ENCODE results near the gene CALML3. TPM values are rescaled to one million over a fixed set of nuclear protein-coding genes. Genes with fewer than 3 reads are reported as not detected.

Gene CALML3
- total and polyA plus RNA-seq, 2 experiments from 2014 or later: not detected

DNA sequence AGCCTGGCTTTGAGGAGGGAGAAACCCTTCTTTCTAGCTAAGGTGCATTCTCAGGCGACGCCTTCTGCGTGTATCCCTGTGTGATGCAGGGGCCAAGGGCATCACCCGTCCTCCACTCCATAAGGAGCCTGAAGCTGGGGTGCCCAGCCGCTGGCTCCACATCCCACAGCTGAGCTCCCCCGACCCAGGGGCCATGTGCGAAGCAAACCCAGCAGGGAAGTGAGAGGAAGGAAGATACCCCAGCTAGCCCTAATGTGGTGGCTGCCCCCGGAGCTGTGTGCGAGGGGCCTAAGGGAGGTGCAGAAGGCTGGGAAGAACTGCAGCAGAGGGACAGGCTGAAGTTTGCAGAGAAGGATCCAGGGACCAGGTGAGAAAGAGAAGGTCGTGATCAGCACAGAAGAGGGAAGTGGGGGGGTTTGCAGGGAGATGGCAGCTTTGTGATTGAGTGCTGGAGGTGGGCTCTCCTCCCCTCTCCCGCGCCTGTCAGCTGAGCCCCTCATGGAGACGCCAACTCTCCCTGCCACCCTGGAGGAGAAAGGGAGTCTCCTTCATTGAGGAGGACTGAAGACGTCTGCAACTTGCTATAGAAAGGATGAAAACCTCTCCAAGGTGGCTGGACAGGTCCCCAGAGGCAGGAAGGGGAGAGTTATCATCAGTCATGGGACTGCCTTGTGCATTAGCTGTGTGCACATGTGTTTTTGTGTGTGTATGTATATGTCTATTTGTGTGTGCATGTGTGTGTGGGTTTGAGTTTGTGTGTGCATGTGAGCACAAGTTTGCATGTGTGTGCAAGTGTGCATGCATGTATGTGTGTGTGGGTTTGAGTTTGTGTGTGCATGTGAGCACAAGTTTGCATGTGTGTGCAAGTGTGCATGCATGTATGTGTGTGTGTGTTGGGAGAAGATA lies 21.9 kb upstream of the CALML3 start:
- Histone ChIP-seq H3K36me3 (no peaks in the 10 kb centered on the region), H3K4me1 (ENCODE audit: low read depth) (no peaks in the 10 kb centered on the region), H3K27ac (no peak overlapping the region), H3K27me3 (no peaks in the 10 kb centered on the region), H3K9me3 (ENCODE audit: low read depth) (no peaks in the 10 kb centered on the region), H3K4me3 (no peak overlapping the region)
- DNase-seq (ENCODE audit: low read depth in 1 of 2, low spot score in 1 of 2): no peak
- TF ChIP-seq, protein P1, sequence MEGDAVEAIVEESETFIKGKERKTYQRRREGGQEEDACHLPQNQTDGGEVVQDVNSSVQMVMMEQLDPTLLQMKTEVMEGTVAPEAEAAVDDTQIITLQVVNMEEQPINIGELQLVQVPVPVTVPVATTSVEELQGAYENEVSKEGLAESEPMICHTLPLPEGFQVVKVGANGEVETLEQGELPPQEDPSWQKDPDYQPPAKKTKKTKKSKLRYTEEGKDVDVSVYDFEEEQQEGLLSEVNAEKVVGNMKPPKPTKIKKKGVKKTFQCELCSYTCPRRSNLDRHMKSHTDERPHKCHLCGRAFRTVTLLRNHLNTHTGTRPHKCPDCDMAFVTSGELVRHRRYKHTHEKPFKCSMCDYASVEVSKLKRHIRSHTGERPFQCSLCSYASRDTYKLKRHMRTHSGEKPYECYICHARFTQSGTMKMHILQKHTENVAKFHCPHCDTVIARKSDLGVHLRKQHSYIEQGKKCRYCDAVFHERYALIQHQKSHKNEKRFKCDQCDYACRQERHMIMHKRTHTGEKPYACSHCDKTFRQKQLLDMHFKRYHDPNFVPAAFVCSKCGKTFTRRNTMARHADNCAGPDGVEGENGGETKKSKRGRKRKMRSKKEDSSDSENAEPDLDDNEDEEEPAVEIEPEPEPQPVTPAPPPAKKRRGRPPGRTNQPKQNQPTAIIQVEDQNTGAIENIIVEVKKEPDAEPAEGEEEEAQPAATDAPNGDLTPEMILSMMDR (IDR thresholded peaks at IDR 0.05; ENCODE audit: low read depth, low read length): no peak

DNA sequence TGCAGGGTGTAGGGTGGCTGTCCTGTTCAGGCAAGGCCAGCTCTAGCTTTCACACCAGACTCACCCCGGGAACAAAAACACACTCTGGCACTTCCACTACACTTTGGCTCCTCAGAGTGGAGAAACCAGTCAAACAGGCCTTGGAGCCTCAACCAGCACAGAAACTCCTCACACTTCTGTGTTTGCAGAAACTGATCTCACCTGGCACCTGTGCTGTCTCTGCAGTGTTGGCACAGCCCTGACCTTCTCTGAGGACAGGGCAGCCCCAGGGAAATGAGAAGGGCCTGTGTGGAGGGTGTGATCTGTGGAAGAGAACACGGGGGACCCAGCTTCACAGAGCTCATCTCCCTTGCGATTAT lies 21.3 kb upstream of the CALML3 start:
- H3K9me3 ChIP-seq (ENCODE audit: low read depth): no peaks in the 10 kb centered on the region
- no peak overlapping the region for H3K27ac ChIP-seq
- no peaks in the 10 kb centered on the region for H3K4me1 ChIP-seq (ENCODE audit: low read depth)
- no peak overlapping the region for H3K4me3 ChIP-seq
- DNase-seq (ENCODE audit: low read depth in 1 of 2, low spot score in 1 of 2): no peak
- TF ChIP-seq, protein P1 (IDR thresholded peaks at IDR 0.05; ENCODE audit: low read depth, low read length): no peak
- no peaks in the 10 kb centered on the region for H3K27me3 ChIP-seq
- H3K36me3 ChIP-seq: no peaks in the 10 kb centered on the region

DNA sequence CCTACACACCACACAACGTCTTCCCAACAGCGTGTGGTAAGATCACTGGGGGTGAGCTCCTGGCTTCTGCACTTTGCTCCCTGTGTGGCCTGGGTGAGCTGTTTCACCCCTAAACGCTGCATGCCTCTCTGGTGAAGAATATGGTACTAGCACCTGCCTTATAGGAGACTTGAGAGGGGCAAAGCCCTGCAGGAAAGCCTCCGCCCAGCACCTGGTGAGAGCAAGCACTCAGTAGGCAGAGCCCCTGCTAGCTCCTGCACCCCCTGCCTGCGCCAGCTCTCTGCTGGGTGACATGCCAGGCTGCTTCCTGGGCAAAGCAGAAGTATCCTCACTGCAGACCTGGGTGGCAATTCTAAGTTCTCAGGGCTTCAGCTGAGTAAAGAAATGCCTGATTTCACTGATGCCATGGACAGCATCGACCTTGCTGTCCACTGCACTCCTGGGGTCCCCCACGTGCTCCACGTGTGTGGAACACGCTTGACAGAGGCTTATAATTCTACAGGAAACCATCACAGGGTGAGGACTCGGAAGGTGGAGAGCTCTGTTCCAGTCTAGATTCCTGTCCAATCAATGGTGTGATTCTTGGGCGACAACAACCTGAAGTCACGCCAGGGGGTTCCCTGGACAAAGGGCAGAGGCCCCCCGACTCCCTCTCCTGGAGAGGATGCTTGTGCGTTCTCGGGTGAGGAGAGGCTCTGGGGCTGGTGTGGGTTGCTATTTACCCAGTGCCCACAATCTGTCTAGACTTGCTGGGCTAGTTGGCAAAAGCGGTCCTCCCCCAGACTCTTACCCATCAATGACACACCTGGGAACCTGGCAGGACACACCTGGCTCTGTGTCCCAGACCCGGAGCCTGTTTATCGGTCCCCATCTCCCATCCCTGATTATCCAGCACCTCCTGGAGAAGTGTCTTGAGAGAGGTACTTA lies 20.4 kb upstream of the CALML3 start:
- Histone ChIP-seq H3K9me3 (ENCODE audit: low read depth) (no peaks in the 10 kb centered on the region), H3K4me1 (ENCODE audit: low read depth) (no peaks in the 10 kb centered on the region), H3K36me3 (no peaks in the 10 kb centered on the region), H3K4me3 (no peak overlapping the region), H3K27ac (no peak overlapping the region), H3K27me3 (no peaks in the 10 kb centered on the region)
- DNase-seq (ENCODE audit: low read depth in 1 of 2, low spot score in 1 of 2): no peak
- TF ChIP-seq, protein P1 (IDR thresholded peaks at IDR 0.05; ENCODE audit: low read depth, low read length): no peak

DNA sequence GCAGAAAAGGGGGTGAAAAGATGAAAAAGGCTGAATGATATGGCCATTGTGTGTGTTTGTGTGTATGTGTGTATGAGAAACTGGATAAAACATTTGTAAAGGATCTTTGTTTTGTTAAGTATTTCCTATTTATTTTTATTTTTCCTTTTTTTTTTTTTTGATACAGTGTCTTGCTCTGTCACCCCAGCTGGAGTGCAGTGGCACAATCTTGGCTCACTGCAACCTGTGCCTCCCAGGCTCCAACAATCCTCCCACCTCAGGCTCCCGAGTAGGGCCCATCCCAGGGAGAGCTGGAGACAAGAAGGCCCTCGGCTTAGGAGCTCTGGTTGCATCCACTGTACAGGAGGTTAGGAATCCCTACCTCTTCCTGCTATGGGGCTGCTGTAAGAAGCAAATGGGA lies 18.5 kb upstream of the CALML3 start:
- Histone ChIP-seq H3K27me3 (no peaks in the 10 kb centered on the region), H3K4me1 (ENCODE audit: low read depth) (no peaks in the 10 kb centered on the region), H3K27ac (no peak overlapping the region), H3K4me3 (no peak overlapping the region), H3K36me3 (no peaks in the 10 kb centered on the region), H3K9me3 (ENCODE audit: low read depth) (no peaks in the 10 kb centered on the region)
- DNase-seq (ENCODE audit: low read depth in 1 of 2, low spot score in 1 of 2): no peak
- TF ChIP-seq, protein P1 (IDR thresholded peaks at IDR 0.05; ENCODE audit: low read depth, low read length): no peak

DNA sequence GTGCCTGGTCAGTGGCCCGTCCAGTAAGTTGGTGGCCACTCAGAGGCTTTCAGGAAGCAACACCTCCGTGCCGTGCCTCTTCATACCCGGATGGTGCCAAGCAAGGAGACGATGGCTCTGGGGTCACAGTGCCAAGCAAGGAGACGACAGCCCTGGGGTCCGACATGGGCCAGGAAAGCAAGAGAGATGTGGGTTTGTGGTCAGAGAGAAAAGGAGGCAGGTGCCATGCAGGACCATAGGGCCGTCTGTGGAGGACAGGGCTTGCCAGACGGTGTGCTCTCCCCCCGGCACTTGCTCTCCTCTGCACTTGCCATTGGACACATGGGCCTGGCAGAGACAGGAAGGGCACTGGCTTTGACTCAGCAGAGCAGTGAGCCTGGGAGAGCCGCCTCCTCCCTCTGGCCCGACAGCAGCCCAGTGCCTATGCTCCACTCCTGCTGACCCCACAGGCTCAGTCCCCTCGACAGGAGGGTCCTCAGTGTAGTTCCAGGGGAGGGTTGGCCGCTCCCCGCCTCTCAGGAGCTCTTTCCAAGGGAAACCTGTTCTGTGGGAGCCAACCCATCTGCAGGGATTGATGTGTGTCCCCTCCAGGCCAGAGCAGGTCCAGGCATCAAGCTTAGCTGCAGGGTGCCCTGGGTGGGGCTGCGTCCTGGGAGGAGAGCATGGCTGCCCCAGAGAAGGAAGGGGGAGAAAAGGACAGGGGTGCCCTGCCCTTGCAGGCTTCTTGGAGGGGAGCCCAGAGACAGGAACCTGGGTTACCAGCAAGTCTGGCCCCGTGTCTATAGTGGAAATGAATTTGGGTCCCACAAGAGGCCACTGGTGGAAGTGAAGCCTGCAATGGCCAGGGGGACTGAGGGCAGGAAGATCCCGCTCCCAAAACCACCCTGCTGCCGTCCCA lies 17.8 kb upstream of the CALML3 start:
- Histone ChIP-seq H3K4me1 (ENCODE audit: low read depth) (no peaks in the 10 kb centered on the region), H3K36me3 (no peaks in the 10 kb centered on the region), H3K4me3 (no peak overlapping the region), H3K27ac (no peak overlapping the region), H3K9me3 (ENCODE audit: low read depth) (no peaks in the 10 kb centered on the region), H3K27me3 (no peaks in the 10 kb centered on the region)
- TF ChIP-seq, protein P1 (IDR thresholded peaks at IDR 0.05; ENCODE audit: low read depth, low read length): no peak
- DNase-seq (ENCODE audit: low read depth in 1 of 2, low spot score in 1 of 2): no peak
